ENCODE results near the gene NUDT2. TPM values are rescaled to one million over a fixed set of nuclear protein-coding genes. Genes with fewer than 3 reads are reported as not detected.
A peak's percentile ranks its signal among the peaks of the same experiment; 100 is the strongest.
"Not testable (repeated sequence)": the region's sequence is repeated elsewhere in the genome, so short reads cannot be mapped to it uniquely, and the experiment has no call there.

Gene NUDT2
- total RNA-seq, 2 donors from 2014 or later = 15.8 to 22.4 TPM

DNA sequence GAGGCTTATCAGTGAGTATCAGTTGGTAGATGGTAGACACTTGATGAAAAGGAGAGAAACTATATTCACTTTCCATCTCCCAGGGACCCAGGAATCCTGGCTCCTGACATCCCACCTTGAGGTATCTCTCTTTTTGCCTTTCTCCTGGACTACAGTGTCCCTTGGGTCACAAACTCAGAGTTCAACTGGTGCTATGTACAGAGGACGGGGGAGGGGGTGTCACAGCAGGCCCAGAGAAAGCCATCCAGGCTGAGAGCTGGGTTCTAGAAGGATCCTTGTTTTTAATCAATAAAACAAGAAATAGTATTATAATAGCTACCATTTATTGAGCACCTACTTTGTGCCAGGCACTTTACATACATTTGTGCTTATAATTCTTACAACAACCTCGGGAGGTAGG is 37.0 kb downstream of the NUDT2 start:
- intact Hi-C loops (cut with DNase I) = no loop called here
- DNase-seq (no peak), ATAC-seq (no peak)

DNA sequence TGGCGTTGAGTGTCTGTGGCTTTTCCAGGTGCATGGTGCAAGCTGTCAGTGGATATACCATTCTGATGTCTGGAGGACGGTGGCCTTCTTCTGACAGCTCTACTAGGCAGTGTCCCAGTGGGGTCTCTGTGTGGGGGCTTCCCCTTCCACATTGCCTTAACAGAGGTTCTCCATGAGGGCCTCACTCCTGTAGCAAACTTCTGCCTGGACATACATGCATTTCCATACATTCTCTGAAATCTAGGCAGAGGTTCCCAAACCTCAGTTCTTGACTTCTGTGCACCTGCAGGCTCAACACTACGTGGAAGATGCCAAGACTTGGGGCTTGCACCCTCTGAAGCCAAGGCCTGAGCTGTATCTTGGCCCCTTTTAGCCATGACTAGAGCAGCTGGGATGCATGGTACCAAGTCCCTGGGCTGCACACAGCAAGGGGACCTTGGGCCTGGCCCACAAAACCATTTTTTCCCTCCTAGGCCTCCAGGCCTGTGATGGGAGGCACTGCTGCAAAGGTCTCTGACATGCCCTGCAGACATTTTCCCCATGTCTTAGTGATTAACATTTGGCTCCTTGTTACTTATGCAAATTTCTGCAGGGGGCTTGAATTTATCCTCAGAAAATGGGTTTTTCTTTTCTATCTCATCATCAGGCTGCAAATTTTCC is 38.5 kb downstream of the NUDT2 start:
- not testable (repeated sequence) for ATAC-seq, DNase-seq

DNA sequence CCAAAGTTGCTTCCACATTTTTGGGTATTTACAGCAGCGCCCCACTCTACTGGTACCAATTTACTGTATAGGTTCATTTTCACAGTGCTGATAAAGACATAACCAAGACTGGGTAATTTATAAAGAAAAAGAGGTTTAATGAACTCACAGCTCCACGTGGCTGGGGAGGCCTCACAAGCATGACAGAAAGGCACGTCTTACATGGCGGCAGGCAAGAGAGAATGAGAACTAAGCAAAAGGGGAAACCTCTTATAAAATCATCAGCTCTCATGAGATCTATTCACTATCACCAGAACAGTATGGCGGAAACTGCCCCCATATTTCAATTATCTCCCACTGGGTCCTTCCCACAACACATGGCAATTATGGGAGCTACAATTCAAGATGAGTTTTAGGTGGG is 39.4 kb downstream of the NUDT2 start:
- intact Hi-C loops (cut with DNase I); DNase-seq; ATAC-seq: not testable (repeated sequence)

More for the DNA sequence above, 38.5 kb downstream of the NUDT2 start:
- intact Hi-C loops (cut with DNase I) = not testable (repeated sequence)

DNA sequence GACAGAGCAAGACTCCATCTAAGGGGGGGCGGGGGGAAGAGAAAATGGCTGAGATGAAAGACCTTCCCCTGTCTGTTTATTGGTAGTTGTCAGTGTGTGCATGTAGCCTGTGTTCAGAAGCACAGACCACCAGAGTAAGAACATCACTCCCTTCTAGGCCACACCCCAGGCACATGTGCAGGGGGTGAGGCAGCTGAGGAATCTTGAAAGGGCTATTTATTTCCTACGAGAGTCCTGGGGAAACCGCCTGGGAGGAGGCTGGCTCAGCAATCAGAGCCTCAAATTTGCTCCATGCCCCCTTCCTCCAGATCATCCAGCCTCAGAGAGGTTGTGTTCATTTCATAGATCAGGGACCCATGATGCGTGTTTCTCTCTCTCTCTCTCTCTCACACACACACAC is 40.3 kb downstream of the NUDT2 start:
- DNase-seq (no peak), ATAC-seq (no peak)
- intact Hi-C loops (cut with DNase I) = no loop called here

- ATAC-seq = no peak
- no peak for DNase-seq
- intact Hi-C loops (cut with DNase I) = no loop called here
Observed at GRCh38 chr9:34370335-34370969, 41.1 kb downstream of the NUDT2 start.

- DNase-seq = no peak
- intact Hi-C loops (cut with DNase I) = no loop called here
- no peak for ATAC-seq
Observed at GRCh38 chr9:34370970-34371880, 41.9 kb downstream of the NUDT2 start.

DNA sequence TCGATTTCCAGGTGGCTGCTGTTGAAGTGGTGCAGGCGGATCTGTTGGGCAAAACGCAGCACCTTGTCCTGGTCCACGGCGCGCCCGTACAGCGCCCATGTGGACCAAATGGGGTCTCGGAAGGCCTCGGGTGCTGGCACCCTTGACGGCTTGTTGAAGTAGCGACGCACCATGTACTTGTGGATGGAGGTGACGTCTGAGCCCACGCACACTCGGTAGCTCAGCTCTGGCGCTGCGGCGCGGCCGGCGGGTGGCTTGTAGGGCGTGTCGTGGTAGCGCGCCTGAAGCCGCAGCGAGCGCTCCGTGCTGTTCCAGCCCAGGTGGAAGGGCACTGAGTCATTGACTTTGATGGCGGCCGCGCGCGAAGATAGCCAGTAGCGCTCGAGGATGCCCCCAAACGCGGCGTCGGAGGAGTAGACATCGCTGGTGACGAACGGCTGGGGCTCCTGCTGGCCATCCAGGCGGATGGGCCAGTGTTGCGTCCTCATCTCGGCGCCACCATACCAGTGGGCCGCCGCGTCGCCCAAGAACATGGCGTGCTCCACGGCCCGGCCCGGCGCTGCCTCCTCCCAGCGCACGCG is 42.6 kb downstream of the NUDT2 start:
- DNase-seq (no peak), ATAC-seq (no peak)
- intact Hi-C loops (cut with DNase I) = no loop called here

GRCh38 chr9:34372467-34373011 is 43.2 kb downstream of the NUDT2 start:
- intact Hi-C loops (cut with DNase I) = no loop called here
- ATAC-seq = no peak
- DNase-seq = no peak

DNA sequence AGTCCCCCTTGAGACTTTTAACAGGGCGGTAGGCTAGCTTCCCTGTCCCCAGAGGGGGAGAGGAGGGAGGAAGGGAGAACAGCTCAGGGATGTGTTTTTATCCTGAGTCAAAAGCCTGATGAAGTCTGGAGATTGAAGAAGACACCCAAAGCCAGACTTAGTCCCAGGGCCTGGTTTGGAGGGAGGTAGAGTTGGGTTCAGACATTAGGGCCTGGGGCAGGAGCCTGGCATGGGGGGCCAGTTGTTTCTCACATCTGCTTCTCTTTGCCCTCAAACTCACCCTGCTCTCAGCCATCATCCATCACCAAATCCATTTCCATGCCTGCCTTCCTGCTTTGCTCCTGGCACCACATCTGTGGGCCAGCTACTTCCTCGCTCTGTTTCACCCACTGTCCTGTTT is 44.4 kb downstream of the NUDT2 start:
- ATAC-seq (no peak), DNase-seq (no peak)
- intact Hi-C loops (cut with DNase I) = no loop called here

GRCh38 chr9:34374339-34374738 is 45.0 kb downstream of the NUDT2 start:
- intact Hi-C loops (cut with DNase I) = no loop called here
- no peak for DNase-seq
- ATAC-seq = no peak

DNA sequence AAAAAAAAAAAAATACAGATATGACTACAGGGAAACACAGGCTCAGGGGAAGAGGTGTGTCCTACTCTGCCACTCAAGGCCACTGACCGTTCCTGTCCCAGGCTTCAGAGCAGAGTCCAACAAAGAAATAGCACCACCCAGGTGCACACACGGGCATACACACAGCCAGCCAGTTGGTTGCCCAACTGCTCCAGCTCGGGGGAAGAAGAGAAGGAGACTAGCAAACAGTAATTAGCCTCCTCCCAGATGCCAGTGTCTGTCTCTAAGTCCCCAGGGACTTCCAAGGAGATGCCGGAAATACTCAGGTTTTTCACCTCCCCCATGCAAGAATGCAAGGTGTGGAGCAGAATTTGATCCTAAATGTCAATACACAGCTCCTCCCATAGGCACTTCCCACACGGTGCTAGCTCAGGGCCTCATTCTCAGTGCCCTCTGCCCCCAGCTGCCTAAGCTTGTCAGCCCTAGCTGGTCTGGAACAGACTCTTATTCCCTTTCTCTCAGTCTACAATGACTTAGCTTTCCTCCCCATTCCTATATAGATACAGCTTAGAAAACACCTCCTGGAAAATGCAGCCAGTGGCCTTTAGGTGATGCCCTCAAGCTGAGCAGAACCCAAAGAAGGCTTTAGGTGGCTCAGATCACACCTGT is 45.7 kb downstream of the NUDT2 start:
- intact Hi-C loops (cut with DNase I) = loop anchor here in 1 of 2 donors (5.0 kb wide), 1 partner anchor 43 kb away; no protein-coding TSS in a partner anchor
- ATAC-seq (no peak), DNase-seq (no peak)

DNA sequence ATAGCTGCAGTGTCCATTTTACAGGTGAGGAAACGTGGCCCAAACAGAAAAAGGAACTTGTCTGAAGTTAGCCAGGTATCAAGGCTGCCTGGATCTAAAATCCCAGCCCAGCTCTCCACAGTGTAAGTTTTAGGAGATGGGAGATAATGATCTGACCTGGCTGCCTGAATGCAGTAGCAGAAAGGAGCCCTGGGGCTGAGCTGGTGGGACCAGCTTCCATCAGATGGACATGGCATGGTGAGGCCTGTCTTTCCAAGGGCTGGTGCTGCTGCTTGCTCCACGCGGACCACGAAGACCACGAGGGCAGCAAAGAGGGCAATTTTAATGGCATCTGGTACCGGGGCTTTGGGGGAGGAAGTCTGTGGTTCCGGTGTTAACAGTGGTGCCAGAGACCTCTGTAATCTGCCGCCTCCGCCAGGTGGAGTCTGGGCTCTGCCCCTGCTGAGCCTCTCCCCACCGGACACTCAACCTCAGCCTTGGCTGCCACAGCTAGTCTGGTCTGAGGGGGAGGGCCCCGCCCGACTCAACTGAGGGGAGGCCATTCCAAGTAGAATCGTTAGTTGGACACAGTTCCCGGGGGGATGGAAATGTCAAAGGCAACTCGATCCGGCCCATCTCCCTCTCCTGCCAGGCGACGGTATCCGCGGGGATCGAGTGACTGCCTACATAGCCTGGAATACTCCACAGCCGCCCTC is 46.7 kb downstream of the NUDT2 start:
- ATAC-seq (peak; percentile 10 to 36), DNase-seq (peak; percentile 69)
- intact Hi-C loops (cut with DNase I) = loop anchor here in 1 of 2 donors (5.0 kb wide), 1 partner anchor 44 kb away; no protein-coding TSS in a partner anchor

- DNase-seq (peak; percentile 93), ATAC-seq (peak; percentile 77 to 83)
- intact Hi-C loops (cut with DNase I) = loop anchor here in 1 of 2 donors (5.0 kb wide), 1 partner anchor 44 kb away; no protein-coding TSS in a partner anchor
Observed at GRCh38 chr9:34376596-34377403, 47.4 kb downstream of the NUDT2 start, which contains the start of gene MYORG. Gene MYORG, minus strand, starts transcription at chr9:34376898. Its CDS starts 3,955 bp downstream, at chr9:34372943.

GRCh38 chr9:34377404-34377746 is 48.0 kb downstream of the NUDT2 start:
- ATAC-seq (no peak), DNase-seq (no peak)
- intact Hi-C loops (cut with DNase I) = loop anchor here in 1 of 2 donors (5.0 kb wide), 1 partner anchor 45 kb away; no protein-coding TSS in a partner anchor

GRCh38 chr9:34378376-34379060 is 49.1 kb downstream of the NUDT2 start:
- intact Hi-C loops (cut with DNase I) = loop anchor here (1.0 to 5.0 kb wide), 2 partner anchors 46 to 47 kb away; no protein-coding TSS in a partner anchor
- ATAC-seq = no peak
- no peak for DNase-seq

GRCh38 chr9:34379334-34380033 is 50.1 kb downstream of the NUDT2 start:
- DNase-seq = peak; percentile 86
- intact Hi-C loops (cut with DNase I) = loop anchor here (1.0 to 5.0 kb wide), 2 partner anchors 47 to 48 kb away; no protein-coding TSS in a partner anchor
- peak; percentile 45 to 60 for ATAC-seq
